ENCODE data around the gene IL4R. TPM values are rescaled to one million over a fixed set of nuclear protein-coding genes. Genes with fewer than 3 reads are reported as not detected.
A peak's percentile ranks its signal among the peaks of the same experiment; 100 is the strongest.

The IL4R gene
- 20.4 TPM for polyA plus RNA-seq (2013, experiment 1 of 2)
- polyA plus RNA-seq (2013, experiment 2 of 2) = 19.9 TPM

DNA sequence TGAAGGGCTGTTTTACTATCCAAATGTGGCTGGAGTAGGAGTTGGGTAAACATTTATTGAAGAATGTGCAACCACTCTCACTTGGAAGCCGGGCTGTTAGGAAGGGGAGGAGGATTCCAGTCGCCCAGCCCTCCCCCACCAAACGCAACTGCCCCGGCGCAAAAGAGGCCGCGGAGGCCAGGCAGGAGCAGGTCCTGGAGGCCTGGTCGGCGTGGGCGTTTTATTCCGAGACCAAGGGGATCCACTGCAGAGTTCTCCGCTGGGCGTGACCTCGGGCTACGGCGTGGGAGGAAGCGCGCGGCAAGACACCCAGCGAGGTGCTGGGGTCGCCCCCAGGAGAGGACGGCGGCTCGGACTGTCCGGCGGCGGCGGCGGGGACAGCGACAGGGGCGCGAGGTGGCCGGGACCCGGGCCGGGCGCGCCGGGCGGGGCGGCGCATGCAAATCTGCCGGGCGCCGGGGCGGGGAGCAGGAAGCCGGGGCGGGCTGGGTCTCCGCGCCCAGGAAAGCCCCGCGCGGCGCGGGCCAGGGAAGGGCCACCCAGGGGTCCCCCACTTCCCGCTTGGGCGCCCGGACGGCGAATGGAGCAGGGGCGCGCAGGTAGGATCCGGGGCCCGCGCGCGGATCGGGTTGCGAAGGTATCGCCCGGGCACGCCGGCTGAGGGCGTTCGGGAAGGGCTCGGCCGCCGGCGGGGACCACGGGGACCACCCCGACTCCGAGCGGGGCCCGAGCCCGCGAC is at the start of gene IL4R:
TSS of gene IL4R (plus strand) at position 553 of the 739 bp plus-strand sequence. CDS start 26,230 bp downstream, outside the sequence.
- H3K18ac ChIP-seq (ENCODE audit: low read length) = peak within 1 kb of the TSS; percentile 86
- H3K27me3 ChIP-seq (ENCODE audit: insufficient read depth, low read length, poor library complexity) = no peaks in the 10 kb centered on the region
- no CpG with 5 or more reads among the region's 85 CpGs for WGBS (ENCODE audit: extremely low coverage, insufficient coverage, low lambda C conversion rate)
- H3K36me3 ChIP-seq (ENCODE audit: control insufficient read depth, insufficient read depth, low read length) = no peaks in the 10 kb centered on the region
- H2BK15ac ChIP-seq (replicated peaks; ENCODE audit: low read depth) = no peak within 1 kb of the TSS
- peak within 1 kb of the TSS; percentile 63 for H3K4ac ChIP-seq (ENCODE audit: low read depth, low read length)
- H3K23ac ChIP-seq (ENCODE audit: low read length) = peak within 1 kb of the TSS; percentile 94
- H3K4me1 ChIP-seq (ENCODE audit: control insufficient read depth, low read depth, low read length) = peaks cover 6% of the 10 kb centered on the region
- H3K4me2 ChIP-seq (ENCODE audit: low read length) = peak within 1 kb of the TSS; percentile 79
- peaks cover 16% of the 10 kb centered on the region for H3K79me1 ChIP-seq (ENCODE audit: low read length)
- H3K9ac ChIP-seq (ENCODE audit: low read length) = peak within 1 kb of the TSS; percentile 85
- peak; percentile 65 for DNase-seq
- peak within 1 kb of the TSS; percentile 55 for H2BK5ac ChIP-seq (ENCODE audit: low read length)
- peak within 1 kb of the TSS; percentile 97 for H3K56ac ChIP-seq (ENCODE audit: low read length)
- H3K79me2 ChIP-seq (ENCODE audit: control insufficient read depth, insufficient read depth, low read length) = peaks cover 19% of the 10 kb centered on the region
- peak within 1 kb of the TSS; percentile 47 for H2BK120ac ChIP-seq (ENCODE audit: low read depth, low read length)
- no peak within 1 kb of the TSS for H4K5ac ChIP-seq (ENCODE audit: low read length)
- H2AK5ac ChIP-seq (ENCODE audit: low read length) = no peak within 1 kb of the TSS
- H3K27ac ChIP-seq (ENCODE audit: low read depth, low read length) = peak within 1 kb of the TSS; percentile 61
- H4K8ac ChIP-seq (ENCODE audit: low read depth, low read length) = no peak within 1 kb of the TSS
- peak within 1 kb of the TSS; percentile 86 for H3K4me3 ChIP-seq (ENCODE audit: low read length)

DNA sequence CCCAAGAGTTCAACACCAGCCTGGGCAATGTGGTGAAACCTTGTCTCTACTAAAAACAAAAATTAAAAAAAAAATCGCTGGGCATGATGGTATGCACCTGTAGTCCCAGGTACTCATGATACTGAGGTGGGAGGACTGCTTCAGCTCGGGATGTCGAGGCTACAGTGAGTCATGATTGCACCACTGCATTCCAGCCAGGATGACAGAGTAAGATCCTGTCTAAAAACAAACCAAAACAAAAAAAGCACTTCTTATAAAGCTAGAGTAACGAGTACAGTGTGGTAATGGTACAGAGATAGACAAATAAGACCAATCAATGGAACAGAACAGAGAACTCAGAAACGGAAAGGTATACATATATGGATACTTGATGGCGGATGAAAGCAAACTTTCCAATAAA is 49.6 kb upstream of the IL4R start:
- DNase-seq = peak; percentile 60
- no peak overlapping the region for H4K5ac ChIP-seq (ENCODE audit: low read length)
- H3K27me3 ChIP-seq (ENCODE audit: insufficient read depth, low read length, poor library complexity) = no peaks in the 10 kb centered on the region
- H2BK5ac ChIP-seq (ENCODE audit: low read length) = no peak overlapping the region
- H2BK120ac ChIP-seq (ENCODE audit: low read depth, low read length) = no peak overlapping the region
- H3K4ac ChIP-seq (ENCODE audit: low read depth, low read length) = no peak overlapping the region
- H3K56ac ChIP-seq (ENCODE audit: low read length) = no peak overlapping the region
- no peaks in the 10 kb centered on the region for H3K36me3 ChIP-seq (ENCODE audit: control insufficient read depth, insufficient read depth, low read length)
- H3K9ac ChIP-seq (ENCODE audit: low read length) = no peak overlapping the region
- no CpG with 5 or more reads among the region's 6 CpGs for WGBS (ENCODE audit: extremely low coverage, insufficient coverage, low lambda C conversion rate)
- no peak overlapping the region for H3K4me3 ChIP-seq (ENCODE audit: low read length)
- no peak overlapping the region for H4K8ac ChIP-seq (ENCODE audit: low read depth, low read length)
- H3K79me1 ChIP-seq (ENCODE audit: low read length) = no peaks in the 10 kb centered on the region
- H2AK5ac ChIP-seq (ENCODE audit: low read length) = no peak overlapping the region
- H3K23ac ChIP-seq (ENCODE audit: low read length) = no peak overlapping the region
- no peak overlapping the region for H3K4me2 ChIP-seq (ENCODE audit: low read length)
- no peak overlapping the region for H2BK15ac ChIP-seq (replicated peaks; ENCODE audit: low read depth)
- no peaks in the 10 kb centered on the region for H3K79me2 ChIP-seq (ENCODE audit: control insufficient read depth, insufficient read depth, low read length)
- H3K4me1 ChIP-seq (ENCODE audit: control insufficient read depth, low read depth, low read length) = peaks cover 2% of the 10 kb centered on the region
- H3K27ac ChIP-seq (ENCODE audit: low read depth, low read length) = no peak overlapping the region
- H3K18ac ChIP-seq (ENCODE audit: low read length) = no peak overlapping the region

DNA sequence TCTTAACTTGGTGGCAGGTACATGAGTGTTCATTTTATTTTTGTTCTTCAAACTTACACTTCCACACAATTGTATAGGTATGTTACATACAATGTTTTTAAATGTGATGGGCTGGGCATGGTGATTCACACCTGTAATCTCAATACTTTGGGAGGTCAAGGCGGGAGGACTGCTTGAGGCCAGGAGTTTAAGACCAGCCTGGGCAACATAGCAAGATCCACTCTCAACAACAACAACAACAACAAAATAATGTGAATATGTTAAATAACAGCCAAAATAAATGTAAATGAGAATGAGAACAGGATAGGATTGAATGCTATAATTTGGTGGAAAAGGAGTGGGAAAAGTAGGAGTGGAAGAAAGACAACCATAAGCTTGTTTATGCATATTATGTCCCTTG is 47.8 kb upstream of the IL4R start:
- WGBS (ENCODE audit: extremely low coverage, insufficient coverage, low lambda C conversion rate) = no CpG with 5 or more reads among the region's 1 CpG
- H3K4me3 ChIP-seq (ENCODE audit: low read length) = no peak overlapping the region
- H3K27me3 ChIP-seq (ENCODE audit: insufficient read depth, low read length, poor library complexity) = no peaks in the 10 kb centered on the region
- H3K36me3 ChIP-seq (ENCODE audit: control insufficient read depth, insufficient read depth, low read length) = no peaks in the 10 kb centered on the region
- no peak overlapping the region for H3K23ac ChIP-seq (ENCODE audit: low read length)
- no peak overlapping the region for H2BK120ac ChIP-seq (ENCODE audit: low read depth, low read length)
- no peak overlapping the region for H3K9ac ChIP-seq (ENCODE audit: low read length)
- H3K79me2 ChIP-seq (ENCODE audit: control insufficient read depth, insufficient read depth, low read length) = no peaks in the 10 kb centered on the region
- no peaks in the 10 kb centered on the region for H3K79me1 ChIP-seq (ENCODE audit: low read length)
- no peak overlapping the region for H3K18ac ChIP-seq (ENCODE audit: low read length)
- H3K56ac ChIP-seq (ENCODE audit: low read length) = no peak overlapping the region
- H4K5ac ChIP-seq (ENCODE audit: low read length) = no peak overlapping the region
- H3K4me2 ChIP-seq (ENCODE audit: low read length) = no peak overlapping the region
- no peak overlapping the region for H4K8ac ChIP-seq (ENCODE audit: low read depth, low read length)
- no peak overlapping the region for H3K27ac ChIP-seq (ENCODE audit: low read depth, low read length)
- H2BK5ac ChIP-seq (ENCODE audit: low read length) = no peak overlapping the region
- H3K4ac ChIP-seq (ENCODE audit: low read depth, low read length) = no peak overlapping the region
- DNase-seq = no peak
- peaks cover 2% of the 10 kb centered on the region for H3K4me1 ChIP-seq (ENCODE audit: control insufficient read depth, low read depth, low read length)
- no peak overlapping the region for H2AK5ac ChIP-seq (ENCODE audit: low read length)
- no peak overlapping the region for H2BK15ac ChIP-seq (replicated peaks; ENCODE audit: low read depth)

DNA sequence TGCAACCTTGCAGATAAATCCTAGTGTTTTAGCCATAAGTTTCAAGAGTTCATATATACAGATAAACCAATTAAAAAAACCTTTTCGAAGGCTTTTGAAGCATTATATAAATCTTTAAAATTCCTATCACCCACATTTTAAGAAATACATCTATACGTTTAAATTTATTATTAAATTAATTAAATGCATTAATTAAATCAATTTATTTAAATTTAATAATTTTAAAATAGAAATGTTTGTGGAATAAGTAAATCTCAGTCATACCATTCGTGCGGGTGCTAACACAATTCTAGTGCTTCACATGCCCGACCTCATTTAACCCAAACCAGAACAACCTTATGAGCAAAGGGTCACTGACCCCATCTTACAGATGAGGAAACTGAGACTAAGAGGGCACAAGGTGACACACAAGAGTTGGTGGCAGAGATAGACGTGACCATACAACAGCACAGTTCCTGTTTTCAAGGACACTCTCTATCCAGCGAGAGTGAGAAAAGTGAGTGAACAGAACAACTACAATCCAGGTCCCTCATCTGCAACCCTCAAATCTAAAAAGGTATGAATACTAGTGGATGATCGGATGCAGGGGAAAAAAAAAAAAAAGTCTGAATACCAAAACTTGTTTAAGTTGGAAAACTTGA is 46.6 kb upstream of the IL4R start:
- DNase-seq = no peak
- 98% methylated on average over 2 of the region's 8 CpGs for WGBS (ENCODE audit: extremely low coverage, insufficient coverage, low lambda C conversion rate)
- Histone ChIP-seq H2BK120ac (ENCODE audit: low read depth, low read length) (no peak overlapping the region), H3K36me3 (ENCODE audit: control insufficient read depth, insufficient read depth, low read length) (no peaks in the 10 kb centered on the region), H2AK5ac (ENCODE audit: low read length) (no peak overlapping the region), H2BK5ac (ENCODE audit: low read length) (no peak overlapping the region), H4K8ac (ENCODE audit: low read depth, low read length) (no peak overlapping the region), H3K23ac (ENCODE audit: low read length) (no peak overlapping the region), H4K5ac (ENCODE audit: low read length) (no peak overlapping the region), H3K18ac (ENCODE audit: low read length) (no peak overlapping the region), H3K4me3 (ENCODE audit: low read length) (no peak overlapping the region), H3K9ac (ENCODE audit: low read length) (no peak overlapping the region), H3K56ac (ENCODE audit: low read length) (no peak overlapping the region), H3K4me2 (ENCODE audit: low read length) (no peak overlapping the region), H3K27me3 (ENCODE audit: insufficient read depth, low read length, poor library complexity) (no peaks in the 10 kb centered on the region), H2BK15ac (replicated peaks; ENCODE audit: low read depth) (no peak overlapping the region), H3K79me1 (ENCODE audit: low read length) (no peaks in the 10 kb centered on the region), H3K4ac (ENCODE audit: low read depth, low read length) (no peak overlapping the region), H3K4me1 (ENCODE audit: control insufficient read depth, low read depth, low read length) (peaks cover 2% of the 10 kb centered on the region), H3K79me2 (ENCODE audit: control insufficient read depth, insufficient read depth, low read length) (no peaks in the 10 kb centered on the region), H3K27ac (ENCODE audit: low read depth, low read length) (no peak overlapping the region)

DNA sequence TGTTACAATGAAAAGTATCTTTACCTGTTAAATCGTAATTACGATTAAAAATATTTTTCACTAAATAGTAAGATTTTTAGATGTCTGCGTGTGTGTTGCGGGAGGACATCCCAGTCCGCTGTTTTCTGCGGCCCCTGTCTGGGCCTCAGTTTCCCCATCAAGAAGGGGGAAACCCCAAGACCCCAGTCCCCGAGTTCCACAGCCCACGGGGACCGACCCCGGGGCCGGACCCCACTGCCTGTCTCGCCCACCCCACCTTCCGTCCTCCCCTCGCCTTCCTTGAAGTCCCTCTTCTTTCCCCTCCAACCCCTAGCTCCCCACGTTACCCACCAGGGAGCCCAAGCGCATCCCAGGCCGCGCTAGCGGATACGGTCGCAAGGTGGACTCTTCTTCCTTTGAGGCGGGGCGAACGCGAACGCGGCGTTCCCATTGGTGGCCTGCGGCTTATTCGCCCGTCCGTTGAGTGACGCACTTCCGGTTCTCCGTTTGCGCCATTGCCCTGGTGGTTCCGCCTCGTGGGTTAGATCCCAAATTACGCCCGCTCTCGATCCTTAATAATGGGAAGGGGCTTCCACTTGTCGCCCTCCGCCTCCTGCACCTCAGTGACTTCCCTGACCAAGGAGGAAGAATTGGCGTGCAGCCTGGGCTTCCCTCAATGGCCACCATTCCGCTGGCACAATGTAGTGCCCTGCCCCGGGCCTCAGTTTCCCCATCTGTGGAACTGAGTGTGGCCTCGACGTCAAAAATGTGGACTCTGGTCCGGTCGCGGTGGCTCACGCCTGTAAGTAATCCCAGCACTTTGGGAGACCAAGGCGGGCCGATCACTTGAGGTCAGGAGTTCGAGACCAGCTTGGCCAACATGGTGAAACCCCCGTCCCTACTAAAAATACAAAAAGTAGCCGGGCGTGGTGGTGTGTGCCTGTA is 45.1 kb upstream of the IL4R start, which contains the start of gene NSMCE1:
TSS of gene NSMCE1 (minus strand) at position 397 of the 924 bp plus-strand sequence. CDS start 11,202 bp downstream, outside the sequence.
- H2AK5ac ChIP-seq (ENCODE audit: low read length) = no peak within 1 kb of the TSS
- H2BK120ac ChIP-seq (ENCODE audit: low read depth, low read length) = no peak within 1 kb of the TSS
- H2BK15ac ChIP-seq (replicated peaks; ENCODE audit: low read depth) = no peak within 1 kb of the TSS
- peak within 1 kb of the TSS; percentile 19 for H3K18ac ChIP-seq (ENCODE audit: low read length)
- H3K79me2 ChIP-seq (ENCODE audit: control insufficient read depth, insufficient read depth, low read length) = no peaks in the 10 kb centered on the region
- H3K56ac ChIP-seq (ENCODE audit: low read length) = peak within 1 kb of the TSS; percentile 92
- DNase-seq = peak; percentile 97
- H3K23ac ChIP-seq (ENCODE audit: low read length) = no peak within 1 kb of the TSS
- H2BK5ac ChIP-seq (ENCODE audit: low read length) = no peak within 1 kb of the TSS
- H3K79me1 ChIP-seq (ENCODE audit: low read length) = no peaks in the 10 kb centered on the region
- WGBS (ENCODE audit: extremely low coverage, insufficient coverage, low lambda C conversion rate) = 100% methylated on average over 2 of the region's 58 CpGs
- peaks cover 2% of the 10 kb centered on the region for H3K4me1 ChIP-seq (ENCODE audit: control insufficient read depth, low read depth, low read length)
- H3K36me3 ChIP-seq (ENCODE audit: control insufficient read depth, insufficient read depth, low read length) = no peaks in the 10 kb centered on the region
- H3K4ac ChIP-seq (ENCODE audit: low read depth, low read length) = peak within 1 kb of the TSS; percentile 77
- H3K9ac ChIP-seq (ENCODE audit: low read length) = peak within 1 kb of the TSS; percentile 73
- peak within 1 kb of the TSS; percentile 71 for H3K4me3 ChIP-seq (ENCODE audit: low read length)
- no peak within 1 kb of the TSS for H3K27ac ChIP-seq (ENCODE audit: low read depth, low read length)
- H4K5ac ChIP-seq (ENCODE audit: low read length) = no peak within 1 kb of the TSS
- H3K4me2 ChIP-seq (ENCODE audit: low read length) = peak within 1 kb of the TSS; percentile 67
- no peaks in the 10 kb centered on the region for H3K27me3 ChIP-seq (ENCODE audit: insufficient read depth, low read length, poor library complexity)
- peak within 1 kb of the TSS; percentile 57 for H4K8ac ChIP-seq (ENCODE audit: low read depth, low read length)
